Prostate gland (tissue), 2 donors: ENCODE results near the gene RNF169.

Experiments used
- CTCF ChIP-seq, 4 experiments: fragments of 200-600 bp in 2 of 4; fragments of 450-650 bp in 2 of 4; sonication (generic) in 2 of 4; IDR thresholded peaks; 1 replicate in 3 of 4; 2 replicates in 1 of 4; pipeline ENCODE4 v1.5.1; 2016 to 2019; ENCODE audit warnings: antibody characterized with exemption in 4 of 4, mild to moderate bottlenecking in 2 of 4, moderate library complexity in 2 of 4
- POLR2A ChIP-seq: fragments of 450-650 bp; IDR thresholded peaks from one replicate; pipeline ENCODE4 v1.6.1; 2016; ENCODE audit warnings: antibody characterized with exemption, mild to moderate bottlenecking

DNA sequence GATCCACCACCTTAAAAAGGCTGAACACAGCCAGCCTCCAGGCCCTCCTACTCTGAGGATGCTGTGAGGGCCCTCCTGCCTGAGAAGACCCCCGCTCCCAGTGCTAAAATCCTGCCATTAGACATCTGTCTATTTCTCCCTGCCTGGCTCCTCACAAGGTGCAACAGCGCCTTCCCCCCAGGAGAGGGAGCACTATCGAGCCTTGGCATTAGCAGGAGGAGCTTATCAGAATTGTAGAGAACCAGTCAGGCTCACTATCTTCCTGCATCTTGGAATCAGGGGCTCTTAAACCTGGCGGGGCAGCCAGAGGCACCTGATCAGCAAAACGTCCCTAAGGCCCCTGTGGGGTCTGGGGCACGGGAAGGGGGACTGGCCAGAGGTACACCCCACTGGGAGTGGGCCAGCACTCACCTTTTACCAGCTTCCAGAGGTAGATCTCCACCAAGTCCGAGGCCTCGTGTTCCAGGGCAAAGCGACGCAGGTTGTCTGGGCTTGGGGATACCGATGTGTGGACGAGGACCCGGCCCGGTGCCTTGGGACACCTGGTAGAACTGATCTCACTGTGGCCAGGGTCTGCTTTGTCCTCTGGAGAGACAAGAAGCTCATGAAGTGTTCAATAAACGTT is 46.2 kb upstream of the RNF169 start:
- TF ChIP-seq CTCF (IDR thresholded peaks at IDR 0.05) (peak; percentile 50 to 75 (median 61)), POLR2A (no peak)
